ENCODE results near the gene MAP3K14.

The MAP3K14 gene

GRCh38 chr17:45223539-45224528 is 93.0 kb downstream of the MAP3K14 start:
- peak; percentile 50 for DNase-seq (ENCODE audit: low spot score)

- DNase-seq (ENCODE audit: low spot score), result peak; percentile 52
These were observed 93.8 kb downstream of the MAP3K14 start for GRCh38 chr17:45222996-45223538.

- DNase-seq (ENCODE audit: low spot score), result peak; percentile 60
These were observed 94.4 kb downstream of the MAP3K14 start for GRCh38 chr17:45222289-45222995.

- DNase-seq (ENCODE audit: low spot score), result peak; percentile 62
These were observed 94.9 kb downstream of the MAP3K14 start for GRCh38 chr17:45222014-45222288.

- peak; percentile 71 for DNase-seq (ENCODE audit: low spot score)
These were observed 95.5 kb downstream of the MAP3K14 start, which contains the start of gene FMNL1 for GRCh38 chr17:45221081-45222013. Gene FMNL1, plus strand, starts transcription at chr17:45221885. Its CDS starts 240 bp downstream, at chr17:45222125.

- no peak for DNase-seq (ENCODE audit: low spot score)
These were observed 96.7 kb downstream of the MAP3K14 start for GRCh38 chr17:45220079-45220478.

GRCh38 chr17:45218895-45219661 is 97.7 kb downstream of the MAP3K14 start:
- peak; percentile 94 for DNase-seq (ENCODE audit: low spot score)

All from ecto neural progenitor cell (in vitro differentiated cells).